T47D (cell line): ENCODE results near the gene PCED1A.

Experiments used
- DNase-seq, 2 experiments: peaks; one replicate each; pipeline versions ENCODE4 v3.0.0 to v3.0.0-alpha.2; 2011 to 2012; ENCODE audit warnings: low read depth in 1 of 2, low spot score in 1 of 2
- JUND ChIP-seq: IDR thresholded peaks from 2 replicates; pipeline ENCODE4 v1.6.1; 2012; ENCODE audit warnings: low read depth
- in situ Hi-C: cut with HindIII; loops from 2 replicates; pipeline ENCODE4 v1.10.0; 2016; ENCODE audit warnings: low sequenced_read_pairs, low pct_unique_long_range_greater_than_20kb

PCED1A gene

DNA sequence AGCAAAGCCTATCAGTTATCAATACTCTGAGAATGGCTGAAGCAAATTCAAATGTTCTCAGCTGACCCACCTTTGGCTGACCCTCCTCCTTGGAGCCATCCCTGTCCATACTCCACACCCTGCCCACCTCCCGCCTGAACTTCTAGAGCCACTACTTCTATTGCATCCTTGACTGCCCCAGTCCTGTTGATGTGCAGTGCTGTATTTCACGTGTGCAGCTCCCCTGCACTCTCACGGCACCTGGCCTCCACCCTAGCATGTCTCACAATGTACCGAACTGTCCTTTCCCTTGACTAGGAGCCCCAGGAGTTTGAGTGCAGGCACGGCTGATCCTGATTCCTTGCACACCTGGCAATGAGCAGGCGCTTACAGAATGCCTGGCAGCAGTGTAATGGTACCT, 47.0 kb downstream of the PCED1A start:
- in situ Hi-C loops = no loop called here
- no peak for DNase-seq
- no peak for TF ChIP-seq JUND
